HG03060 (cell line): ENCODE results near the gene INSM2.

ENCODE experiments used
- ATAC-seq: cut with Tn5 transposase; IDR thresholded peaks from one replicate; pipeline ENCODE4 v1.9.1; 2021; ENCODE audit warnings: low read depth, moderate number of reproducible peaks; ENCODE audit not compliant: unreplicated experiment

Gene INSM2, protein sequence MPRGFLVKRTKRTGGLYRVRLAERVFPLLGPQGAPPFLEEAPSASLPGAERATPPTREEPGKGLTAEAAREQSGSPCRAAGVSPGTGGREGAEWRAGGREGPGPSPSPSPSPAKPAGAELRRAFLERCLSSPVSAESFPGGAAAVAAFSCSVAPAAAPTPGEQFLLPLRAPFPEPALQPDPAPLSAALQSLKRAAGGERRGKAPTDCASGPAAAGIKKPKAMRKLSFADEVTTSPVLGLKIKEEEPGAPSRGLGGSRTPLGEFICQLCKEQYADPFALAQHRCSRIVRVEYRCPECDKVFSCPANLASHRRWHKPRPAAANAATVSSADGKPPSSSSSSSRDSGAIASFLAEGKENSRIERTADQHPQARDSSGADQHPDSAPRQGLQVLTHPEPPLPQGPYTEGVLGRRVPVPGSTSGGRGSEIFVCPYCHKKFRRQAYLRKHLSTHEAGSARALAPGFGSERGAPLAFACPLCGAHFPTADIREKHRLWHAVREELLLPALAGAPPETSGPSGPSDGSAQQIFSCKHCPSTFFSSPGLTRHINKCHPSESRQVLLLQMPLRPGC

DNA sequence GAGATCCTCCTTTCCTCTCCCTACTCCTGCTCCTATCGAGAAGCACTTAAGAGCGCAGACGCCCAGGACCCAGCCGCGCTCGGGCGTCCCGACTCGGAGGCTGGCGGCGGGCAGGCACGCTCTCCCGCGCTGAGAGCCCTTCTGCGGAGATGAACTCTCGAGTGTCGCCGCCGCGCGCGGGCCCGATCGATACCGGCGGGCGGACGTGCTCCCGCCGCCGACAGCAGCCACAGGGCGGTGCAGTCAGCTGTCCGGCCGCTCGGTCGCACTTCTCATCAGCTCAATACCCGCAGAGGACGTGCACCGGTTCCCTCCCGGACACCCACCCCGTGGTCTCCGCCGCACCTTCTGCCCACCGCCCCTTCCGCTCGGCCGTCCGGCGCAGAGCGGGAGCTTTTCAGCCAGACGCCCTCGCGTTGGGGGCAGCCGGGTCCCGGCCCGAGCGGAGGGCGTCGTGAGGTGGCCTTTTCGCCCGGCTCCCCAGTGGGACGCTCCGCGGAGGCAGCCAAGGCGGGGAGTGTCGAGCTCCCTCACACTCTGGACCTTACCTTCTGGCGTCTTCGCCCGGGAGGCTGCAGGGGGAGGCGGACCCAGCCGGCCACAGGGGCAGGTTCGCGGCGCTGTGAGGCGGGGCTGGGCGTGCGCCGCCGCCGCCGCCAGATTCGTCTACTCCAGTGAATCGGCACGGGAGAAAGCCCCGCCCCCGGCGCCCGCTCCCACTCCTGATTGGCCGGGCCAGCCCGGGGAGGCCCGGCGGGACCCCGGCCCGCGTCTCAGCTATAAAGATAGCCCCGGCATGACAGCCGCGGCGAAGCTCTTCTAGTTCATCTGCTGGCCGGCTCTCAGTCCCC, at the start of gene INSM2:
INSM2 (plus strand) TSS at position 808 of the 851 bp plus-strand sequence. CDS start 89 bp downstream, outside the sequence.
- ATAC-seq = no peak

DNA sequence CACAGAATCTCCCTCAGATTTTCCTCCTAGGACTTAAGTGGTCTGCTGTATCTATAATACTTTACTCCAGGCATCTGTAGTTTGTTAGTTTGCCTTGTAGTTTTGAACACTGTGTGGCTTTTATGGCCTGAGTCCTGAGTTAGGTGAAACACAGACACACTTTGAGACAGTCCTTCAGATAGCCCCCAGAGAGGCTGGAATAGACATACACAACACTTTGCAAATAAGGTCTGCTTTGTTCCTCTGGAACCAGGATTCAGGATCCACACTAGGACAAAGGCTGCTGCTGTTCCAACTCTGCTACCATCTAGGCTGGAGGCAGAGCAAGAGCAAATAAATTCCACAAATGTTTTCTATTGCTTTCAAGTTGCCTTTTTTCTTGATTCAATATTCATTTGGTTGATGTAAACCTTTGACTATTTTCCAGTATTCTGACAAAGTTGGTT, 41.4 kb upstream of the INSM2 start:
- no peak for ATAC-seq

DNA sequence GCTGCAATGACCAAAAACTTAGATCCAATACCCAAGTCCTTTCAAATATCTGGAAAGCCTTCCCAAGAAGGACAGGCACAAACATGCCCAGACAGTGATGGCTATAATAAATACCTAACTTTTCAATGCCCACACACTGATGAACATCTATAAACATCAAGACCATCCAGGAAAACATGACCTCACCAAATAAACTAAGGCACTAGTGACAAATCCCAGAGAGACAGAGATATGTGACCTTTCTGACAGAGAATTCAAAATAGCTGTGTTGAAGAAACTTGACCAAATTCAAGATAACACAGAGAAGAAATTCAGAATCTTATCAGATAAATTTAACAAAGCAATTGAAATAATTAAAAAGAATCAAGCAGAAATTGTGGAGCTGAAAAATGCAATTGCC, 38.7 kb upstream of the INSM2 start:
- no peak for ATAC-seq

DNA sequence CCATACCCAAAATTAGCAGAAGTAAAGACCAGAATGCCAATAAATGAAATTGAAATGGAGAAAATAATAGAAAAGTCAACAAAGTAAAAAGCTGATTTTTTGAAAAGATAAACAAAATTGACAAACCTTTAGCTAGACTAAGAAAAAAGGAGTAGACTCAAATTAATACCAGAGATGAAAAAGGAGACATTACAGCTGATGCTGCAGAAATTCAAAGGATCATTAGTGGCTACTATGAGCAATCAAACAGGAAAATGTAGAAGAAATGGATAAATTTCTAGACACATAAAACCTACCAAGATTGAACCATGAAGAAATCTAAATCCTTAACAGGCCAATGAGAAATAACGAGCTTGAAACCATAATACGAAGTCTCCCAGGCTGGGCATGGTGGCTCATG, 34.8 kb upstream of the INSM2 start:
- no peak for ATAC-seq

DNA sequence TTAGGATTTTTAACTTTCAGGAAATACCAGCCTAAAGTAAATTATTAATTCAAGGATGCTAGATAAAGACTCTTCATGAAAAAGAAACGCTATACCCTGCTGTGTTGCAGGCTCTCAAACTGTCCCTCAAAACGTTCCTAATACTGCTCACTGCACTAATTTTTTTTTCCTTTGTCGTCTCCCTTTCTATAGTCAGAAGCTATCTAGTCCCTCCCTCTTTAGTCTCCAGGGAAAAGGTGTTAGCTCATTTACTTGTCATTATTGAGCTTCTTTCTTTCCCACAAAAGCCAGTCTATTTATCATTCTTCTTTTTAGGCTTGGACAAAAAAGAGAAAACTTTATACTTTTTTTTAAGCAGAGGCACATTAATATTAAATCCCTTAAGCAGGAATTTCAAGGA, 30.3 kb upstream of the INSM2 start:
- no peak for ATAC-seq

DNA sequence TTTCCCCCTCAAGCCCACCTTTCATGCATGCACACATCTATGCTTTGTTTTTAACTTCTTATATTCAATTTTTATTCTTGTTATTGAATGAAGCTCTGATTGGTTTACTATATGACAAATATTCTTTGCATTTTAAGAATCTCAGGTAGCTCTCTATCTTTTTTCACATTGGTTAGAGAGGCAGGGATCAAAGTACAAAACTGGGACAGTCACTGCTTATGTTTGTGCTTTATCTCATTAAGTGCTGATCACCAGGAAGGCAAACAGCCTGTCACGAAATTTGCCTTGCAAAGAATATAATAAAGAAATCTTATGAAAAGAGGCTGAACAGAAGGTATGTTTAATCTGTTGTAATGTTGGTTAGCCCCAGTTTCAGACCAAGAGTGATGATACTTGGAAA, 29.7 kb upstream of the INSM2 start:
- ATAC-seq = no peak

DNA sequence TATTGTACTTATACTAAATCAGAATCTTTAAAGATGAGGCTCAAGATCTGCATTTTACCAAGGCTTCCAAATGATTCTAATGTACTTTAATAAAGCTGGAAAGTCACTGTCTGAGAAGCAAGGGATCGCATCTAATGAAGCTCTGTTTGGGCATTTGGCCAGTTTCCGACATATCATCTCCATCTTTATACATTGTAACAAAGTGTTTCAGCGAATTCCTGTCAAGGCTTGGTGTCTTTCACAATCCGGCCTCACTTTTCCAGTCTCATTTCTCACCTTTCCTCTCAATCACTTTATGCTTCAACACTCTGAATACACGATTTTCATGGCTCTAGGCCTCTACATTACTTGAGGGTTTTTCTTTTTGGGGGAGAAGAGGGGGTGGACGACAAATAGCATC, 27.5 kb upstream of the INSM2 start:
- ATAC-seq = no peak

DNA sequence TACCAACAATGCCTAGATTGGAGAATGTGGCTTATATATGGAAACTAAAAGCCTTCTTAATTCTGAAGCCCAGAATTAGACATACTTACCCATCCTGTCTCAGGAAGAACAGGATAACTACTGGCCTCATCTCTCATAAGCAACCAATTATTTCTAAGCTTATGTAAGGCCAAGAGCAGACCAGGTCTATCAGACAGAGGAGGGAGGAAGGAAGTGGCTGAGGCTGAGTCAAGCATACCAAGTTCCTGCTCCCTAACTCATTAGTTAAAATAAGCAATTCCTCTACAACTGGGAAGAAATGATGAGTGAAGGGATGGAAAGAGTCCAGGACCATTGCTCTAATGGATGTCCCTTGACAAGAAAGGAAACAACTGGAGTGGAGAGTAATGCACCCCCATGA, 27.0 kb upstream of the INSM2 start:
- no peak for ATAC-seq

DNA sequence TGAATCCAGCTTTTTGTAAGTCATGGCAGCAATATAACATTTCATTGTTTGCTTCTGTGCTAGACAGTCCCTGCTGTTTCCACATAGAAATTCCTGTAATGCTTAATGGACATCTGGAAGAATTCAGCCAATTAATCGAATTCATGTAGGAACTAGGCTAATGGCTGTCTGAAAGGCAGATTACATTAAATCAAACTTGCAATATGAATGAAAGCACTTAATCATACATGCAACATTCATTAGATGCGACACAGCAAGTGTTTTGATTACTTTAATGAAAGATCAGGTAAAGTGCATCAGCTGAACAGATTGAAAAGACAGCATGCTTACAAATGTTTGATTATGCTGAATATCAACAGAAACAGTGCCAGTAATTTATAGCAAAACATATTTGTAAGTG, 24.1 kb upstream of the INSM2 start:
- no peak for ATAC-seq

DNA sequence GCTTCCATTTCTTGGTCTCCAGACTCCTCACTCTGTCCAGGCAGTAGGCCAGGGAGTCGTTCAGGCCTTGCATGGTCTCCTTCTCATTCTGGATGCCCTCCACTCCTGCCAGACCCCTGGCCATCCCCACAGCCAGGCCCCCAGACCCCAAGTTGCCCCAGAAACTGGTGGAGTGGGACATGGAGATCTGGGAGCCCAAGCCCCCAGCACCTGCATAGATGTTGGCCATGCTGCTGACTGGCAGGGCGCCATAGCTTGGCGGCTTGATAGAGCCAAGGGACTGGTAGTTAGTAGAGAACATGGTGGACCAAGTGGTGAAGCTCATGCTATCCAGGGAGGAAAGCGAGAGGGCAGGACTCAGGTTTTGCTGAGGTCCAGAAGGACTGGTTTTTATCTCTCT, 21.2 kb upstream of the INSM2 start:
- no peak for ATAC-seq

DNA sequence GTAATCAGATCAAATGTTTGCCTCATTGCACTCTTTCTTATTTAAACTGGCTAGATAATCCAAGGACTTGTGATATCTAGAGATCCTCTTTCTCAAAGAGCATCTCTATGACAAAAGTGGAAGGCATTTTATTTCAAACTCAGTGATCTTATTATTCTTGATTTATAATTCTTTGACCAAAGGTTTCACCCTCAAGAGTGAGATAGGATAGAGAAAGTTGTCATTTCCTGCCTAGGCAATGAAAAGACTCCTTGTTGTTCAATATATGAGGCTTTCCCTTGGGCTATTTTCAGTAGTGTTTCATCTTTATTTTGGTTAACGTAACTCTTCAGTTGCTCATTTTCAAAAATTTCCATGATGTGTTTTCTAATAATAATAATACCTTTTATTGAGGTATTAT, 18.0 kb upstream of the INSM2 start:
- ATAC-seq = no peak

DNA sequence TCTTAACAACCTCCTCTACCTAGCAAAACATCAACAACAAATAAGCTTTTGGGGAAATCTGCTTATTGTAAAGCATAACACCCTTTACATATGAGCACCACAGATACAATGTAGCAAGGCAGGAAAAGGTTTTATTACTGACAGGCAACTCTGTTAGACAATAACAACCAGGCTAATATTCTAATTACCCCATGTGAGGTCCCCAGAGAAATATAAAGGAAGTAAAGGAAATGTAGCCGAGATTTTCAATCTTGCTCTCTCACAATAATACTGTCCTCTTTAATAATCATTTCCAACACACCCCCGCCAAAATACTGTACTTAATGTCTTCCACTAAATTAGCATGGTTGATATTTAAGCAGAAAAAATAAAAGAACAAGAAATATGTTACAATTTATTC, 14.0 kb upstream of the INSM2 start:
- no peak for ATAC-seq

DNA sequence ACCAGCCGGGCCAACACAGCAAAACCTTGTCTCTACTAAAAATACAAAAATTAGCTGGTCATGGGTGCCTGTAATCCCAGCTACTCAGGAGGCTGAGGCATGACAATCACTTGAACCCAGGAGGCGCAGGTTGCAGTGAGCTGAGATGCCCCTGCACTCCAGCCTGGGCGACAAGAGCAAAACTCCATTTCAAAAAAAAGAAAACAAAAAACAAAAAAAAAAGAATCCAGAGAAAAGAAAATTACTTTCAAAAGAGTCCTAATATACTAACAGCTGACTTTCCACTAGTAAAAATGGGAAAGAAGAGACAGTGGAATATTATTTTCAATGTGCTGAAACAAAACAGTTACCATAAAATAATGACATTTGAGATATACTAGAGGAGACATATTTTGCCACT, 8.3 kb upstream of the INSM2 start:
- ATAC-seq = no peak

DNA sequence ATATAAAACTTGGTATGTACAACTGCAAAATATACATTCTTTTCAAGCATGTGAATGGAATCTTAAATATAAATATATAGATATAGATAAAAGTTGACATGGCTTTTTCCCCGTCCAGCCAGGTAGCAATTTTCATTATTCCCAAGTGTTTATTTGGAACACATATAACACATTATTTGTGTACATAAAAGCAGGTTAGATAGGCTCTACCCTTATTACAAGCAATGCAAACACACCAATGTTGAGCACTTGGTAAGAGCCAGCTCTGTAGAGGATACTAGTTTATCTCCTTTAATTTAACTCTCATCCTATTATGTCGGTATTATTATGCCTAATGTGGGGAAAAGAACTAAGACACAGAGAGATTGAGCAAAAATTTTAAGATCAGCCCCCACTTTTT, 7.0 kb upstream of the INSM2 start:
- ATAC-seq = no peak

DNA sequence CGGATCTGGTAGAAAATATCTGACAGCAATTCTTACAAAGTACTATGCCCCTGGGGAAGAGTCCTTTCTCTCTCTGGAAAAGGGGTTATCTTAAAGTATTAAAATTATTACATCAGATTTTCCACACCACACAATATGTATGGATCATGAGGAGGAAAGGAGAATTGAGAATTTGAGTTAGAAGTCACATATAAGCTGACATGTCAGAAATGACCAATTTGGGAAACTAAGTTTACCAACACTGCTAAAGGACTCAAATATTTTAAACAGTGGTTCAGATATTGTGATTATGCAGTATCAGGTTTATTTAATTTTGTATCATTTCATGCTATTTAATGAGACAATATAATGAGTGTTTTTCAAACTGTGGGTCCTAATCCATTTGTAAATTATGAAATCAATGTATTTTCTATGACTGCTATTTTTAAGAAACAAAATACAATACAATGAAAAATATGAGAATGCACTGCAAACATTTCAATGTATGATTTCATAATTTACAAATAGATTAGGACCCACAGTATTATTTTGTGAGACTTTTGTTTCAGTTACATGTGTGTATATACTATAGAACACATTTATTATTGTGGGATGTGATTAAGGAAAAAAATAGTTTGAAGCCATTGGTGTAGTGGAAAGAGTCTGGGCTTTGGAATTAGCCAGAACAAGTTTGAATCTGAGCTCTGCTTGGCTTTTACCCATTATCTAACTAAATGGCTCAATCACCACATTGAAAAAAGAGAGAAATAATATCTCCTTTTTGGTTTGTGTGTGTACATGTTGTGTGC, 1.8 kb upstream of the INSM2 start:
- no peak for ATAC-seq

DNA sequence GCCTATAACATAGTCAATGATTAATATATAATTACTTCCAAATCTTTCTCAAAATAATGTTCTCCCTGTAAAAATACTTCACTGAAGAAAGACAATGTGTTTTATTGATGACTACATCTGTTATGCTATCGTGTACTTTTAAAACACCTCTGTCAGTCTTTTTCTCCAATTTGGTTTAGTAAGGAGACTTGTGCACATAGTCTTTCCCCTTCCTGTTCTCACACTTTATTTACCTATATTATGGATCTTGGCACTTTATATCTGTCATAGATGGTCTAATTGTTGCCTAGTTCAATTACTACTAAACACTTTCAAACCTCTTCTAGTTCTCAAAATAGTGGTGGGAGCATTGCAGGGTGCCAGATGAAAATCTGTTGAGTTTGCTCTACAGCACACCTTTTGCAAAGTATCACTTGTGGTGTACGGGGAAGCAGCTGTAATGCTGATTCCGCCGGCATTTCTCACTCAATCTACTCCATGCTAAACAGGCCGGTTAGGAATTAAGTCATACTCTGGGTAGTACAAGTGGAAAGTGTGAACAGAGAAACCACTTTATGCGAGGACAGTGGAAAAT, 1.1 kb upstream of the INSM2 start:
- ATAC-seq = no peak

DNA sequence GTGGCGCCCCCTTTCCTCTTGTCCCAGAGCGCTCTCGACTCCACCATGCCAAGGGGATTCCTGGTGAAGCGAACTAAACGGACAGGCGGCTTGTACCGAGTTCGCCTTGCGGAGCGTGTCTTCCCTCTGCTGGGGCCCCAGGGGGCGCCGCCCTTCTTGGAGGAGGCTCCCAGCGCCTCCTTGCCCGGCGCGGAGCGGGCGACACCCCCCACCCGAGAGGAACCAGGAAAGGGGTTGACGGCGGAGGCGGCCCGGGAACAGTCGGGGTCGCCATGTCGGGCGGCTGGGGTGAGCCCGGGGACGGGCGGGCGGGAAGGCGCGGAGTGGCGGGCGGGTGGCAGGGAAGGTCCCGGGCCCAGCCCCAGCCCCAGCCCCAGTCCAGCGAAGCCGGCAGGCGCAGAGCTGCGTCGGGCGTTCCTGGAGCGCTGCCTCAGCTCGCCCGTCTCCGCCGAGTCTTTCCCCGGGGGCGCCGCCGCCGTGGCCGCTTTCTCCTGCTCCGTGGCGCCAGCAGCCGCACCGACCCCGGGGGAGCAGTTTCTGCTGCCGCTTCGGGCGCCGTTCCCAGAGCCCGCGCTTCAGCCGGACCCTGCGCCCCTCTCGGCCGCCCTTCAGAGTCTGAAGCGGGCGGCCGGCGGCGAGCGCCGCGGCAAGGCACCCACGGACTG, 376 bp downstream of the INSM2 start:
- no peak for ATAC-seq

DNA sequence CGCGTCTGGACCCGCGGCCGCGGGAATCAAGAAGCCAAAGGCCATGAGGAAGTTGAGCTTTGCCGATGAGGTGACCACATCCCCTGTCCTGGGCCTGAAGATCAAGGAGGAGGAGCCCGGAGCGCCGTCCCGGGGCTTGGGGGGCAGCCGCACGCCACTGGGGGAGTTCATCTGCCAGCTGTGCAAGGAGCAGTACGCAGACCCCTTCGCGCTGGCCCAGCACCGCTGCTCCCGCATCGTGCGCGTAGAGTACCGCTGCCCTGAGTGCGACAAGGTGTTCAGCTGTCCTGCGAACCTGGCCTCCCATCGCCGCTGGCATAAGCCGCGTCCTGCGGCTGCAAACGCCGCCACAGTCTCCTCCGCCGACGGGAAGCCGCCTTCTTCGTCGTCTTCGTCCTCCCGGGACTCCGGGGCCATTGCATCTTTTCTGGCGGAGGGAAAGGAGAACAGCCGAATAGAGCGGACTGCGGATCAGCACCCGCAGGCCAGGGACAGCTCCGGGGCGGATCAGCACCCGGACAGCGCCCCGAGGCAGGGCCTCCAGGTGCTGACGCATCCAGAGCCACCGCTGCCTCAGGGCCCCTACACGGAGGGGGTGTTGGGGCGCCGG, 1.0 kb downstream of the INSM2 start:
- no peak for ATAC-seq

DNA sequence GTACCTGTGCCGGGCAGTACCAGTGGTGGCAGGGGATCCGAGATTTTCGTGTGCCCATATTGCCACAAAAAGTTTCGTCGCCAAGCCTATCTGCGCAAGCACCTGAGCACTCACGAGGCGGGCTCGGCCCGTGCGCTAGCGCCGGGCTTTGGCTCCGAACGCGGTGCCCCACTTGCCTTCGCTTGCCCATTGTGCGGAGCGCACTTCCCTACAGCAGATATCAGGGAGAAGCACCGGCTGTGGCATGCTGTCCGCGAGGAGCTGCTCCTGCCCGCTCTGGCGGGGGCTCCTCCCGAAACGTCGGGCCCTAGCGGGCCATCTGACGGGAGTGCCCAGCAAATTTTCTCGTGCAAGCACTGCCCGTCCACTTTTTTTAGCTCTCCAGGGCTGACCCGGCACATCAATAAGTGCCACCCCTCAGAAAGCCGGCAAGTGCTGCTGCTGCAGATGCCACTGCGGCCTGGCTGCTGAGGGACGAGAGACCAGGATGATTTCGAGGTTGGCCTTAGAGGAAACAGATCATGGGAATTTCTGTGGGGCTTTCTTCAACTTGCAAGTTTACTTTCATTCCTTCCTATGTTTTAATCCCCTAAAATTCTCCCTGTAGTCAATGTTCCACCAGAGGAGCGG, 1.6 kb downstream of the INSM2 start:
- no peak for ATAC-seq
